HepG2 (cell line): ENCODE measurements around the gene BUB1. TPM values are rescaled to one million over a fixed set of nuclear protein-coding genes. Genes with fewer than 3 reads are reported as not detected.

Experiments
- ATAC-seq: fragments of 200-7000 bp; cut with Tn5 transposase; 3 replicates; pipeline ENCODE4 v1.9.1; 2020; ENCODE audit warnings: mild to moderate bottlenecking, moderate library complexity
- BruUV-seq: library from RNA; stranded (reverse); fragments of 400-500 nt; replicated peaks from 2 replicates; lab custom pipeline; 2021; lab: Mats Ljungman, UMichigan
- CTCF ChIA-PET: fragments of 300-600 bp; formaldehyde crosslinking; extraction: SDS; loops from one replicate; lab custom pipeline; 2021; ENCODE audit warnings: low total read pairs, inconsistent platforms, low intra/inter-chr PET ratio; lab: Yijun Ruan, JAX
- POLR2A ChIA-PET: fragments of 350-600 bp; sonication (Branson Sonifier 250); formaldehyde crosslinking; loops from one replicate; lab custom pipeline; 2020; ENCODE audit warnings: antibody characterized with exemption, inconsistent platforms; lab: Yijun Ruan, JAX
- DNase-seq: peaks from one replicate; pipeline ENCODE4 v3.0.0-alpha.2; 2015; ENCODE audit warnings: low spot score
- FAIRE-seq: peaks from 3 replicates; lab custom pipeline; 2011; peaks lifted over from hg19 to GRCh38; lab: Jason Lieb, UNC
- H2AFZ ChIP-seq: one replicate; pipeline ENCODE4 v1.6.1; 2011; ENCODE audit warnings: low read length, inconsistent platforms
- H3K27ac ChIP-seq: fragments of 300-600 bp; 3 replicates; pipeline ENCODE4 v1.8.0; 2011; ENCODE audit warnings: mixed run types, mild to moderate bottlenecking, mixed read lengths, low read length, inconsistent platforms; ENCODE audit not compliant: insufficient read depth; ENCODE audit errors: extremely low read length
- H3K27me3 ChIP-seq, 2 experiments: fragments of 200-600 bp in 1 of 2; 2 replicates in 1 of 2; 3 replicates in 1 of 2; pipeline versions ENCODE4 v1.6.0 to v1.8.0; 2011; ENCODE audit warnings: low read length in 2 of 2, mild to moderate bottlenecking in 2 of 2, moderate library complexity in 2 of 2, inconsistent platforms in 1 of 2; ENCODE audit not compliant: insufficient read depth in 2 of 2, control insufficient read depth in 1 of 2
- H3K36me3 ChIP-seq, 2 experiments: fragments of 200-600 bp in 1 of 2; replicated peaks in 1 of 2; 2 replicates in 1 of 2; 3 replicates in 1 of 2; pipeline versions ENCODE4 v1.5.1 to v1.8.0; 2011; ENCODE audit warnings: low read length in 2 of 2, inconsistent platforms in 1 of 2; ENCODE audit not compliant: insufficient read depth in 2 of 2, control insufficient read depth in 1 of 2
- H3K4me1 ChIP-seq: 2 replicates; pipeline ENCODE4 v1.5.1; 2012; ENCODE audit warnings: low read length, inconsistent platforms; ENCODE audit not compliant: insufficient read depth
- H3K4me2 ChIP-seq: 2 replicates; pipeline ENCODE4 v1.6.0; 2011; ENCODE audit warnings: low read depth, low read length, inconsistent platforms
- H3K4me3 ChIP-seq, 3 experiments: fragments of 200-600 bp in 1 of 3; sonication (generic), shearing (Covaris generic) in 1 of 3; replicated peaks in 1 of 3; 2 replicates each; pipeline ENCODE4 v1.5.1; 2011 to 2016; ENCODE audit warnings: low read length in 3 of 3, inconsistent platforms in 2 of 3, low read depth in 2 of 3, mild to moderate bottlenecking in 2 of 3, control low read depth in 1 of 3, mixed read lengths in 1 of 3; ENCODE audit not compliant: insufficient read depth in 1 of 3
- H3K79me2 ChIP-seq: one replicate; pipeline ENCODE4 v1.6.1; 2011; ENCODE audit warnings: low read length, inconsistent platforms; ENCODE audit not compliant: insufficient read depth
- H3K9ac ChIP-seq: 2 replicates; pipeline ENCODE4 v1.6.0; 2011; ENCODE audit warnings: mild to moderate bottlenecking, low read depth, low read length, inconsistent platforms; ENCODE audit not compliant: insufficient read depth
- H3K9me3 ChIP-seq: 2 replicates; pipeline ENCODE4 v1.5.1; 2012; ENCODE audit warnings: mild to moderate bottlenecking, low read length
- H4K20me1 ChIP-seq: 2 replicates; pipeline ENCODE4 v1.6.0; 2011; ENCODE audit warnings: inconsistent platforms, mild to moderate bottlenecking, low read length, moderate library complexity; ENCODE audit not compliant: insufficient read depth
- HES4 ChIP-seq: sonication (generic); formaldehyde crosslinking; IDR thresholded peaks from 2 replicates; pipeline ENCODE4 v1.9.0; 2021; ENCODE audit warnings: mild to moderate bottlenecking, missing genetic modification reagents, borderline replicate concordance
- NFAT5 ChIP-seq: sonication (generic); formaldehyde crosslinking; IDR thresholded peaks from 2 replicates; pipeline ENCODE4 v1.4.0; 2020; ENCODE audit warnings: missing genetic modification reagents
- NFKBIZ ChIP-seq: IDR thresholded peaks from 2 replicates; pipeline ENCODE4 v1.6.1; 2018; ENCODE audit warnings: missing genetic modification reagents, missing compliant biosample characterization
- ZNF512 ChIP-seq: sonication (generic); formaldehyde crosslinking; IDR thresholded peaks from 2 replicates; pipeline ENCODE4 v1.4.0; 2020; ENCODE audit warnings: mild to moderate bottlenecking, missing genetic modification reagents
- WGBS: methylation state at CpG from one replicate; pipeline ENCODE4 v1.1.6; 2017; ENCODE audit warnings: low lambda C conversion rate; 5-methylcytosine and 5-hydroxymethylcytosine counted together
- in situ Hi-C: cut with HindIII; loops from 2 replicates; pipeline ENCODE4 v1.10.0; 2017; ENCODE audit warnings: low pct_unique_long_range_greater_than_20kb; ENCODE audit not compliant: extremely low pct_ligation_motif_present
- intact Hi-C: fragments of 100-400 bp; cut with micrococcal nuclease; formaldehyde crosslinking; loops from one replicate; pipeline ENCODE4 v1.10.0; 2022; ENCODE audit not compliant: unreplicated experiment
- polyA plus RNA-seq, 8 experiments: library from polyadenylated mRNA; depleted of rRNA in 3 of 8; stranded (reverse) in 7 of 8; unstranded in 1 of 8; fragments of >200 nt; fragmentation: Illumina TruSeq in 4 of 8; extraction: Trizol in 4 of 8; gene quantifications; 2 replicates each; pipeline versions ENCODE4 v1.2.1 to v1.2.3, GENCODE V29; 2011 to 2016; ENCODE audit warnings: low read depth in 4 of 8, missing spikeins in 1 of 8, mixed read lengths in 1 of 8; ENCODE audit not compliant: insufficient read depth in 1 of 8
- total RNA-seq, 5 experiments: library from RNA; depleted of rRNA; stranded (reverse); fragments of >200 nt; fragmentation: Illumina TruSeq; extraction: Trizol; gene quantifications; 2 replicates each; pipeline ENCODE4 v1.2.3, GENCODE V29; 2016; ENCODE audit warnings: low read depth in 1 of 5
- TF ChIP-seq, protein P1 (sequence below): sonication (generic); formaldehyde crosslinking; IDR thresholded peaks from 2 replicates; pipeline ENCODE4 v1.8.1; 2023; ENCODE audit warnings: mild to moderate bottlenecking, moderate library complexity, missing genetic modification reagents

BUB1 gene
- total and polyA plus RNA-seq, 2 of the 13 experiments (the other 11 are each of a cell fraction or from before 2014, with no cell fraction given) = 27.8 to 52.6 TPM

GRCh38 chr2:110644357-110644756, 33.5 kb downstream of the BUB1 start:
- TF ChIP-seq ZNF512 (CRISPR knock-in tag) (no peak), NFAT5 (CRISPR knock-in tag) (no peak), NFKBIZ (CRISPR knock-in tag) (no peak), HES4 (CRISPR knock-in tag) (no peak)
- TF ChIP-seq, protein P1, sequence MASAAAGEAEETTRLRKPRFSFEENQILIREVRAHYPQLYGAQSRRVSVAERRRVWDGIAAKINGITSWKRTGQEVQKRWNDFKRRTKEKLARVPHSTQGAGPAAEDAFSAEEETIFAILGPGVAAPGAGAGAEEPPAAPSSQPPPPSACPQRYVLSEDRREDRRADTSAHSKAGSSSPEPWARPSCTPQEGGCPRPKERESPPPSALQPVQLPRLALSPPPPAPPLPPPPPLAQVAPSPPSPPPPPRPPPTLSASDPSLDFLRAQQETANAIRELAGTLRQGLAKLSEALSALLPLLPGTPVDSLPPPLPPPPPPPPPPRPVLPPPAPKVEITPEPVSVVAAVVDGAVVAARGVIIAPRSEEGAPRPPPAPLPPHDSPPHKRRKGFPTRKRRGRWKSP = no peak
- Histone ChIP-seq H3K4me3 (no peak overlapping the region), H3K9ac (no peak overlapping the region), H3K4me2 (no peak overlapping the region), H3K36me3 (peaks cover 10 to 68% of the 10 kb centered on the region in 2 experiments), H3K27me3 (no peaks in the 10 kb centered on the region), H4K20me1 (no peaks in the 10 kb centered on the region), H3K4me1 (no peaks in the 10 kb centered on the region), H3K79me2 (peaks cover 4% of the 10 kb centered on the region), H3K9me3 (no peaks in the 10 kb centered on the region), H3K27ac (no peak overlapping the region), H2AFZ (no peak overlapping the region)
- intact Hi-C loops (no loop called here), in situ Hi-C loops (no loop called here)
- DNase-seq (no peak), ATAC-seq (no peak), FAIRE-seq (no peak)
- over 99% methylated on average over 3 of the region's 3 CpGs for WGBS
- CTCF ChIA-PET = no interaction called here
- POLR2A ChIA-PET = no interaction called here
- BruUV-seq = no TSS peak
